HPDE6-E6E7 (cell line): ENCODE results near the gene RRP9.

ENCODE experiments used
- DNase-seq: peaks from one replicate; pipeline ENCODE4 v3.0.0; 2011; ENCODE audit warnings: missing footprints; ENCODE audit errors: extremely low spot score

RRP9 gene

GRCh38 chr3:51955893-51956770, 14.4 kb upstream of the RRP9 start:
- DNase-seq = no peak

GRCh38 chr3:51955175-51955892, 13.6 kb upstream of the RRP9 start, which contains the start of gene GPR62:
GPR62 (plus strand) TSS chr3:51955381; CDS start chr3:51955653, 272 bp downstream.
- no peak for DNase-seq

- DNase-seq = no peak
Observed at GRCh38 chr3:51954713-51955112, 13.0 kb upstream of the RRP9 start.

GRCh38 chr3:51954105-51954504, 12.4 kb upstream of the RRP9 start:
- DNase-seq = no peak

GRCh38 chr3:51953445-51953844, 11.7 kb upstream of the RRP9 start:
- DNase-seq = no peak

- no peak for DNase-seq
Observed at GRCh38 chr3:51950899-51951298, 9.2 kb upstream of the RRP9 start.

- no peak for DNase-seq
Observed at GRCh38 chr3:51949121-51949520, 7.4 kb upstream of the RRP9 start.

- DNase-seq = no peak
Observed at GRCh38 chr3:51948016-51948580, 6.4 kb upstream of the RRP9 start.

- no peak for DNase-seq
Observed at GRCh38 chr3:51947215-51947900, 5.7 kb upstream of the RRP9 start.

- no peak for DNase-seq
Observed at GRCh38 chr3:51946796-51947195, 5.1 kb upstream of the RRP9 start.

GRCh38 chr3:51945926-51946705, 4.4 kb upstream of the RRP9 start:
- DNase-seq = no peak

GRCh38 chr3:51945031-51945840, 3.5 kb upstream of the RRP9 start:
- no peak for DNase-seq

- DNase-seq = no peak
Observed at GRCh38 chr3:51944451-51945021, 2.8 kb upstream of the RRP9 start.

GRCh38 chr3:51943451-51944391, 2.0 kb upstream of the RRP9 start:
- no peak for DNase-seq

GRCh38 chr3:51942603-51943450, 1.1 kb upstream of the RRP9 start:
- peak; percentile 62 for DNase-seq

GRCh38 chr3:51941463-51941797, 274 bp downstream of the RRP9 start:
- DNase-seq = no peak

GRCh38 chr3:51940648-51941462, 849 bp downstream of the RRP9 start:
- DNase-seq = no peak
